ENCODE results near the gene SCYL2. TPM values are rescaled to one million over a fixed set of nuclear protein-coding genes. Genes with fewer than 3 reads are reported as not detected.

SCYL2 gene
- total and polyA plus RNA-seq, 10 donors: 8.4 to 72.4 (median 45.8) TPM

- no peak for DNase-seq
- H3K4me3 ChIP-seq: no peak overlapping the region
- 91 to 100% (median 98%) methylated on average over 1 of the region's 1 CpG for WGBS, 5 donors
- H3K27ac ChIP-seq: no peak overlapping the region
- no peaks in the 10 kb centered on the region for H3K4me1 ChIP-seq
- TF ChIP-seq POLR2A (IDR thresholded peaks at IDR 0.05) (no peak), CTCF (IDR thresholded peaks at IDR 0.05 in 8 of 11, conservative IDR thresholded peaks at IDR 0.05 in 3 of 11) (no peak), POLR2AphosphoS5 (IDR thresholded peaks at IDR 0.05) (no peak)
- intact Hi-C loops (cut with DNase I; ENCODE audit: low total_unique reads): no loop called here
- peaks cover 0 to 100% (median 67%) of the 10 kb centered on the region in 6 donors for H3K36me3 ChIP-seq
- H3K9me3 ChIP-seq: no peaks in the 10 kb centered on the region
- H3K27me3 ChIP-seq (replicated peaks in 1 of 7): no peaks in the 10 kb centered on the region
These were observed 64.9 kb downstream of the SCYL2 start for GRCh38 chr12:100331871-100332270.

DNA sequence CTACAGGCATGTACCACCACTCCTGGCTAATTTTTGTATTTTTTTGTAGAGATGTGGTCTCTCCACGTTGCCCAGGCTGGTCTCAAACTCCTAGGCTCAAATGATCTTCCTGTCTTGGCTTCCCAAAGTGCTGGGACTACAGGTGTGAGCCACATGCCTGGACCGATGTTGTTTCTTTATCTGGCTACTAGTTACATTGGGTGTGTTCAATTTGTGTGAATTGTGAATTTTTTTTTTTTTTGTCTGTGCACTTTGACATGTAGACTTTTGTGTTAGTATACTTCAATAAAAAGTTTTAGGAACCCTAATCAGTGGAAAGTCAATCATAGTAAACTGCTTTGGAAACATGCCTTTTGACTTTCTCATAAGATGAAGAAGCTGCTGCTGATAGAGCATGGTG is 65.9 kb downstream of the SCYL2 start:
- H3K36me3 ChIP-seq: peaks cover 0 to 100% (median 63%) of the 10 kb centered on the region in 6 donors

DNA sequence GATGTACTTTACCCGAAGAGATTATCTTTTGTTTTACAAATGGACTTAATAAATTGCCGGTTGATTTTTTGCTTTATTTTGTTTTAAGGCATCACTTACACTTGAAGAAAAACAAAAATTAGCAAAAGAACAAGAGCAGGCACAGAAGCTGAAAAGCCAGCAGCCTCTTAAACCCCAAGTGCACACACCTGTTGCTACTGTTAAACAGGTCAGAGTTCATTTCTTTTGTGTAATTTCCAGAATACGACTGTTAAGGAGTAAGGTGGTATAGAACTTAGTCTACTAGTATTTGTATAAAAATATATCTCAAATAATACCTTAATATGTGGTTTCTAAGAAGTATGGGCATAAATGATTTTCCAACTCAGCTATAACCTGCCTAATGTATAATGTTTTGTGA is 70.3 kb downstream of the SCYL2 start:
- Histone ChIP-seq H3K4me1 (no peaks in the 10 kb centered on the region), H3K36me3 (peaks cover 0 to 100% (median 47%) of the 10 kb centered on the region in 6 donors), H3K27me3 (replicated peaks in 1 of 7) (no peaks in the 10 kb centered on the region), H3K27ac (no peak overlapping the region), H3K9me3 (peaks cover 0 to under 1% (median 0%) of the 10 kb centered on the region in 8 donors), H3K4me3 (no peak overlapping the region)
- TF ChIP-seq POLR2AphosphoS5 (IDR thresholded peaks at IDR 0.05) (no peak), POLR2A (IDR thresholded peaks at IDR 0.05) (no peak), CTCF (IDR thresholded peaks at IDR 0.05 in 8 of 11, conservative IDR thresholded peaks at IDR 0.05 in 3 of 11) (no peak)
- no peak for DNase-seq
- WGBS, 5 donors: 93 to 96% (median 95%) methylated on average over 3 of the region's 3 CpGs
- intact Hi-C loops (cut with DNase I; ENCODE audit: low total_unique reads): no loop called here

More for the DNA sequence above, 65.9 kb downstream of the SCYL2 start:
- TF ChIP-seq POLR2A (IDR thresholded peaks at IDR 0.05): no peak
- TF ChIP-seq CTCF (IDR thresholded peaks at IDR 0.05 in 8 of 11, conservative IDR thresholded peaks at IDR 0.05 in 3 of 11): no peak
- TF ChIP-seq POLR2AphosphoS5 (IDR thresholded peaks at IDR 0.05): no peak
- Histone ChIP-seq H3K27me3 (replicated peaks in 1 of 7) (no peaks in the 10 kb centered on the region), H3K27ac (no peak overlapping the region), H3K4me3 (no peak overlapping the region), H3K9me3 (no peaks in the 10 kb centered on the region), H3K4me1 (no peaks in the 10 kb centered on the region)
- DNase-seq: no peak
- intact Hi-C loops (cut with DNase I; ENCODE audit: low total_unique reads): no loop called here
- WGBS, 5 donors: 91 to 96% (median 95%) methylated on average over 2 of the region's 2 CpGs

DNA sequence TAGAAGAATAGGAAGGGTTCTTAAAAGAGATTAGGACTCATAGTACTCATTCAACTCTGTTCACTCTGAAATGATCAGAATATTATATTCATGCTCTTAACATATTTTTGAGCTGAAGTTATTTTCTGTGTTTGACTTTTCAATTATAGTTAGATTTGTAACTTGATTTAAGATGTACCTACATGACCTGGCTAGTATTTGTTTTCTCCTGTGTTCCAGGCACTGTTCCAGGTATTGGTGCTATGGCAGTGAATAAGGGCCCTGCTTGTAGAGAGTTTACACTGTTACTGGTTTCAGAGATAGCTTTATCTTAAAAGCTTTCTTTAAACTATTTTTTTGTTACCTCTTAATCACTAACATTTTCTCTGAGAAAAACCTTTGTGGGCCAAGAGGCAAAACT is 70.8 kb downstream of the SCYL2 start:
- H3K27ac ChIP-seq: no peak overlapping the region
- intact Hi-C loops (cut with DNase I; ENCODE audit: low total_unique reads): no loop called here
- DNase-seq: no peak
- H3K27me3 ChIP-seq (replicated peaks in 1 of 7): no peaks in the 10 kb centered on the region
- TF ChIP-seq POLR2A (IDR thresholded peaks at IDR 0.05) (no peak), POLR2AphosphoS5 (IDR thresholded peaks at IDR 0.05) (no peak), CTCF (IDR thresholded peaks at IDR 0.05 in 8 of 11, conservative IDR thresholded peaks at IDR 0.05 in 3 of 11) (no peak)
- no peaks in the 10 kb centered on the region for H3K4me1 ChIP-seq
- peaks cover 0 to 4% (median 0%) of the 10 kb centered on the region in 8 donors for H3K9me3 ChIP-seq
- peaks cover 0 to 98% (median 47%) of the 10 kb centered on the region in 6 donors for H3K36me3 ChIP-seq
- H3K4me3 ChIP-seq: no peak overlapping the region

All from spleen (tissue), 11 donors.